GM12878 (cell line): ENCODE data around the gene SDS. TPM values are rescaled to one million over a fixed set of nuclear protein-coding genes. Genes with fewer than 3 reads are reported as not detected.

Experiments
- ATAC-seq: fragments of 200-7000 bp; cut with Tn5 transposase; 3 replicates; pipeline ENCODE4 v1.9.1; 2020; ENCODE audit warnings: mild to moderate bottlenecking, moderate library complexity
- BruUV-seq: library from RNA; stranded (reverse); fragments of 400-500 nt; replicated peaks from 2 replicates; lab custom pipeline; 2021; lab: Mats Ljungman, UMichigan
- CTCF ChIA-PET: fragments of 300-600 bp; sonication (Branson Sonifier 250); formaldehyde crosslinking; extraction: SDS; loops from one replicate; lab custom pipeline; 2021; ENCODE audit warnings: inconsistent platforms; lab: Yijun Ruan, JAX
- POLR2A ChIA-PET: fragments of 350-600 bp; formaldehyde crosslinking; extraction: SDS; loops from one replicate; lab custom pipeline; 2021; ENCODE audit warnings: inconsistent platforms; lab: Charles Lee
- RAD21 ChIA-PET: fragments of 300-600 bp; sonication (Branson Sonifier 250); formaldehyde crosslinking; loops from one replicate; lab custom pipeline; 2023; ENCODE audit warnings: antibody characterized with exemption; ENCODE audit not compliant: unreplicated experiment; lab: Charles Lee
- SMC1A ChIA-PET: fragments of 300-600 bp; sonication (Branson Sonifier 250); formaldehyde crosslinking; loops from one replicate; lab custom pipeline; 2023; ENCODE audit not compliant: unreplicated experiment, uncharacterized antibody; lab: Charles Lee
- DNase-seq: peaks from one replicate; pipeline ENCODE4 v3.0.0-alpha.2; 2011; ENCODE audit warnings: low read depth, low spot score
- FAIRE-seq: peaks from 3 replicates; lab custom pipeline; 2011; peaks lifted over from hg19 to GRCh38; lab: Jason Lieb, UNC
- H2AFZ ChIP-seq: 2 replicates; pipeline ENCODE4 v1.6.0; 2011; ENCODE audit warnings: low read depth, low read length, control low read depth; ENCODE audit not compliant: control insufficient read depth
- H3K27ac ChIP-seq: 2 replicates; pipeline ENCODE4 v1.5.1; 2011; ENCODE audit warnings: control low read depth; ENCODE audit not compliant: control insufficient read depth, insufficient read depth
- H3K27me3 ChIP-seq, 2 experiments: replicated peaks in 1 of 2; 2 replicates each; pipeline versions ENCODE4 v1.6.0 to v1.6.1; 2011; ENCODE audit warnings: low read length in 1 of 2; ENCODE audit not compliant: control insufficient read depth in 2 of 2, insufficient read depth in 2 of 2
- H3K36me3 ChIP-seq, 2 experiments: 2 replicates each; pipeline ENCODE4 v1.5.1; 2011; ENCODE audit warnings: low read length in 1 of 2; ENCODE audit not compliant: control insufficient read depth in 2 of 2, insufficient read depth in 2 of 2
- H3K4me1 ChIP-seq: 2 replicates; pipeline ENCODE4 v1.6.1; 2011; ENCODE audit warnings: mild to moderate bottlenecking, low read length, moderate library complexity, mixed read lengths; ENCODE audit not compliant: control insufficient read depth, insufficient read depth
- H3K4me2 ChIP-seq: 2 replicates; pipeline ENCODE4 v1.6.0; 2011; ENCODE audit warnings: control low read depth; ENCODE audit not compliant: control insufficient read depth, insufficient read depth
- H3K4me3 ChIP-seq: fragments of 200-600 bp; sonication (generic); 2 replicates; pipeline ENCODE4 v1.5.1; 2016
- H3K79me2 ChIP-seq: 2 replicates; pipeline ENCODE4 v1.6.0; 2011; ENCODE audit warnings: low read length; ENCODE audit not compliant: control insufficient read depth, insufficient read depth
- H3K9ac ChIP-seq: 2 replicates; pipeline ENCODE4 v1.8.0; 2011; ENCODE audit warnings: low read length, control low read depth, mixed read lengths; ENCODE audit not compliant: control insufficient read depth, insufficient read depth
- H3K9me3 ChIP-seq: replicated peaks from 3 replicates; pipeline ENCODE4 v1.5.1; 2011; ENCODE audit warnings: mild to moderate bottlenecking, low read length; ENCODE audit not compliant: control insufficient read depth, insufficient read depth
- H4K20me1 ChIP-seq: 2 replicates; pipeline ENCODE4 v1.6.0; 2011; ENCODE audit not compliant: control insufficient read depth, insufficient read depth
- BHLHE40 ChIP-seq, 2 experiments: fragments of 450-650 bp in 1 of 2; IDR thresholded peaks; 2 replicates each; pipeline ENCODE4 v1.6.1; 2011 to 2017; ENCODE audit warnings: low read depth in 2 of 2, borderline replicate concordance in 1 of 2, improper control_type of control experiment in 1 of 2, low read length in 1 of 2, mild to moderate bottlenecking in 1 of 2
- CBX3 ChIP-seq: fragments of 200-600 bp; sonication (generic); IDR thresholded peaks from 2 replicates; pipeline ENCODE4 v1.6.1; 2016; ENCODE audit warnings: low read depth, borderline replicate concordance
- DPF2 ChIP-seq: fragments of 450-650 bp; IDR thresholded peaks from 2 replicates; pipeline ENCODE4 v1.6.1; 2017; ENCODE audit warnings: mild to moderate bottlenecking
- HCFC1 ChIP-seq: fragments of 150-350 bp; IDR thresholded peaks from 2 replicates; pipeline ENCODE4 v1.6.1; 2014; ENCODE audit warnings: low read length
- HDAC2 ChIP-seq: fragments of 200-600 bp; sonication (generic); IDR thresholded peaks from 2 replicates; pipeline ENCODE4 v1.6.1; 2017
- LARP7 ChIP-seq: fragments of 450-650 bp; IDR thresholded peaks from 2 replicates; pipeline ENCODE4 v1.6.1; 2017; ENCODE audit warnings: mild to moderate bottlenecking
- NFYA ChIP-seq: IDR thresholded peaks from 2 replicates; pipeline ENCODE4 v1.6.1; 2011; ENCODE audit warnings: low read depth, mild to moderate bottlenecking, low read length, improper control_type of control experiment, borderline replicate concordance
- YBX1 ChIP-seq: fragments of 450-650 bp; IDR thresholded peaks from 2 replicates; pipeline ENCODE4 v1.6.1; 2016; ENCODE audit warnings: antibody characterized with exemption
- WGBS: methylation state at CpG from one replicate; pipeline ENCODE4 v1.1.6; 2016; ENCODE audit warnings: low lambda C conversion rate; ENCODE audit not compliant: insufficient replicate concordance, insufficient coverage; ENCODE audit errors: missing lambda C conversion rate; 5-methylcytosine and 5-hydroxymethylcytosine counted together
- in situ Hi-C: fragments of 300-500 bp; cut with MboI; formaldehyde crosslinking; loops from 9 replicates; pipeline ENCODE4 v1.14.3; 2018; ENCODE audit warnings: mixed read lengths
- intact Hi-C: fragments of 100-400 bp; cut with micrococcal nuclease; formaldehyde crosslinking; loops from one replicate; pipeline ENCODE4 v1.14.2; 2022; ENCODE audit not compliant: unreplicated experiment
- polyA plus RNA-seq, 11 experiments: library from polyadenylated mRNA; depleted of rRNA in 4 of 11; unstranded in 6 of 11; stranded (reverse) in 5 of 11; fragments of >200 nt; fragmentation: Nextera tagmentation in 4 of 11; fragmentation: Illumina TruSeq in 1 of 11; extraction: Ambion mirVana in 4 of 11; extraction: Trizol in 1 of 11; gene quantifications; 1 replicate in 1 of 11; 2 replicates in 10 of 11; pipeline versions ENCODE4 v1.2.1 to v1.2.3, GENCODE V29; 2011 to 2016; ENCODE audit warnings: inconsistent platforms in 2 of 11, missing spikeins in 2 of 11, low read depth in 1 of 11
- total RNA-seq, 4 experiments: library from RNA; depleted of rRNA in 3 of 4; stranded (reverse); fragments of >200 nt in 3 of 4; fragmentation: Illumina TruSeq in 1 of 4; extraction: Trizol in 1 of 4; gene quantifications; 2 replicates each; pipeline versions ENCODE4 v1.2.1 to v1.2.3, GENCODE V29; 2013 to 2021
- TF ChIP-seq, protein P1 (sequence below): fragments of 450-650 bp; IDR thresholded peaks from 2 replicates; pipeline ENCODE4 v1.6.1; 2017; ENCODE audit warnings: low read depth, mild to moderate bottlenecking, moderate library complexity
- TF ChIP-seq, protein P2 (sequence below): IDR thresholded peaks from 2 replicates; pipeline ENCODE4 v1.6.1; 2011; ENCODE audit warnings: low read depth, low read length, improper control_type of control experiment, borderline replicate concordance
- TF ChIP-seq, protein P3 (sequence below): fragments of 450-650 bp; IDR thresholded peaks from 2 replicates; pipeline ENCODE4 v1.6.1; 2017; ENCODE audit warnings: antibody characterized with exemption, mild to moderate bottlenecking, moderate library complexity

The SDS gene
- total and polyA plus RNA-seq, 10 of the 15 experiments (the other 5 are each of a cell fraction or from before 2014, with no cell fraction given) = 0.18 TPM; not detected in 9

DNA sequence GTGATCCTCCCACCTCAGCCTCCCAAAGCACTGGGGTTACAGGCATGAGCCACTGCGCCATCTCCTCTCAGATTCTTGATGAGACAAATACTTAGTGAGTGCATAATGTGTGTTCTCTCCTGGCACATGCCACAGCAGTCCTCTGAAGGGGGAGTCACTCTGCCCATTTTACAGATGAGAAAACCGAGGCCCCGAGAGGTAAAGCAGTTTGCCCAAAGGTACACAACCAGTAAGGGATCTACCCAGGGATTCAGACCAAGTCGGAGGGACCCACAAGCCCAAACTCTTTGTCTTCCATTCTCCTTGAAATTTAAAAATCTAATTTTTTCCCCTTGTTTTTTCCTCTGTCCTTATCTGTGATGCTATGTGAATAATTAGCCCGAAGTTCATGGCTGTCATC is 39.0 kb downstream of the SDS start:
- DNase-seq (no peak), FAIRE-seq (no peak), ATAC-seq (no peak)
- H3K9me3 ChIP-seq = no peaks in the 10 kb centered on the region
- no peaks in the 10 kb centered on the region; a peak in 2 of 4 replicates for H3K36me3 ChIP-seq
- H3K27me3 ChIP-seq = no peaks in the 10 kb centered on the region
- no peak overlapping the region for H3K4me3 ChIP-seq
- POLR2A ChIA-PET = no interaction called here
- intact Hi-C loops (no loop called here), in situ Hi-C loops (no loop called here)
- no peak overlapping the region for H3K9ac ChIP-seq
- CTCF ChIA-PET = no interaction called here
- BruUV-seq = no TSS peak
- no peak overlapping the region for H3K4me2 ChIP-seq
- H3K27ac ChIP-seq = no peak overlapping the region
- H4K20me1 ChIP-seq = no peaks in the 10 kb centered on the region
- WGBS = 93% methylated on average over 5 of the region's 5 CpGs
- H3K4me1 ChIP-seq = no peaks in the 10 kb centered on the region
- no peak overlapping the region for H2AFZ ChIP-seq
- no peaks in the 10 kb centered on the region for H3K79me2 ChIP-seq
- TF ChIP-seq BHLHE40 (IDR thresholded peaks at IDR 0.05; ENCODE audit: borderline replicate concordance in 1 of 2, low read depth in 2 of 2, low read length in 1 of 2) (no peak), NFYA (no peak), HCFC1 (no peak), LARP7 (no peak), DPF2 (no peak), HDAC2 (no peak), YBX1 (no peak), CBX3 (no peak)
- TF ChIP-seq, protein P1, sequence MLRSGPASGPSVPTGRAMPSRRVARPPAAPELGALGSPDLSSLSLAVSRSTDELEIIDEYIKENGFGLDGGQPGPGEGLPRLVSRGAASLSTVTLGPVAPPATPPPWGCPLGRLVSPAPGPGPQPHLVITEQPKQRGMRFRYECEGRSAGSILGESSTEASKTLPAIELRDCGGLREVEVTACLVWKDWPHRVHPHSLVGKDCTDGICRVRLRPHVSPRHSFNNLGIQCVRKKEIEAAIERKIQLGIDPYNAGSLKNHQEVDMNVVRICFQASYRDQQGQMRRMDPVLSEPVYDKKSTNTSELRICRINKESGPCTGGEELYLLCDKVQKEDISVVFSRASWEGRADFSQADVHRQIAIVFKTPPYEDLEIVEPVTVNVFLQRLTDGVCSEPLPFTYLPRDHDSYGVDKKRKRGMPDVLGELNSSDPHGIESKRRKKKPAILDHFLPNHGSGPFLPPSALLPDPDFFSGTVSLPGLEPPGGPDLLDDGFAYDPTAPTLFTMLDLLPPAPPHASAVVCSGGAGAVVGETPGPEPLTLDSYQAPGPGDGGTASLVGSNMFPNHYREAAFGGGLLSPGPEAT = no peak
- TF ChIP-seq, protein P2, sequence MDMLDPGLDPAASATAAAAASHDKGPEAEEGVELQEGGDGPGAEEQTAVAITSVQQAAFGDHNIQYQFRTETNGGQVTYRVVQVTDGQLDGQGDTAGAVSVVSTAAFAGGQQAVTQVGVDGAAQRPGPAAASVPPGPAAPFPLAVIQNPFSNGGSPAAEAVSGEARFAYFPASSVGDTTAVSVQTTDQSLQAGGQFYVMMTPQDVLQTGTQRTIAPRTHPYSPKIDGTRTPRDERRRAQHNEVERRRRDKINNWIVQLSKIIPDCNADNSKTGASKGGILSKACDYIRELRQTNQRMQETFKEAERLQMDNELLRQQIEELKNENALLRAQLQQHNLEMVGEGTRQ = no peak
- TF ChIP-seq, protein P3, sequence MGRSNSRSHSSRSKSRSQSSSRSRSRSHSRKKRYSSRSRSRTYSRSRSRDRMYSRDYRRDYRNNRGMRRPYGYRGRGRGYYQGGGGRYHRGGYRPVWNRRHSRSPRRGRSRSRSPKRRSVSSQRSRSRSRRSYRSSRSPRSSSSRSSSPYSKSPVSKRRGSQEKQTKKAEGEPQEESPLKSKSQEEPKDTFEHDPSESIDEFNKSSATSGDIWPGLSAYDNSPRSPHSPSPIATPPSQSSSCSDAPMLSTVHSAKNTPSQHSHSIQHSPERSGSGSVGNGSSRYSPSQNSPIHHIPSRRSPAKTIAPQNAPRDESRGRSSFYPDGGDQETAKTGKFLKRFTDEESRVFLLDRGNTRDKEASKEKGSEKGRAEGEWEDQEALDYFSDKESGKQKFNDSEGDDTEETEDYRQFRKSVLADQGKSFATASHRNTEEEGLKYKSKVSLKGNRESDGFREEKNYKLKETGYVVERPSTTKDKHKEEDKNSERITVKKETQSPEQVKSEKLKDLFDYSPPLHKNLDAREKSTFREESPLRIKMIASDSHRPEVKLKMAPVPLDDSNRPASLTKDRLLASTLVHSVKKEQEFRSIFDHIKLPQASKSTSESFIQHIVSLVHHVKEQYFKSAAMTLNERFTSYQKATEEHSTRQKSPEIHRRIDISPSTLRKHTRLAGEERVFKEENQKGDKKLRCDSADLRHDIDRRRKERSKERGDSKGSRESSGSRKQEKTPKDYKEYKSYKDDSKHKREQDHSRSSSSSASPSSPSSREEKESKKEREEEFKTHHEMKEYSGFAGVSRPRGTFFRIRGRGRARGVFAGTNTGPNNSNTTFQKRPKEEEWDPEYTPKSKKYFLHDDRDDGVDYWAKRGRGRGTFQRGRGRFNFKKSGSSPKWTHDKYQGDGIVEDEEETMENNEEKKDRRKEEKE = no peak
- RAD21 ChIA-PET = no interaction called here
- SMC1A ChIA-PET = no interaction called here
